AG04449 (cell line): Measurements from ENCODE around the gene PLSCR4.

ENCODE experiments used
- CTCF ChIA-PET: fragments of 350-600 bp; formaldehyde crosslinking; extraction: SDS; loops from one replicate; lab custom pipeline; 2021; ENCODE audit warnings: antibody characterized with exemption; lab: Yijun Ruan, JAX
- POLR2A ChIA-PET: fragments of 400-600, 350-600 bp; formaldehyde crosslinking; extraction: SDS; loops from one replicate; lab custom pipeline; 2020; ENCODE audit warnings: antibody characterized with exemption, inconsistent platforms; lab: Yijun Ruan, JAX
- DNase-seq: peaks from one replicate; pipeline ENCODE4 v3.0.0-alpha.2; 2010; ENCODE audit warnings: low read depth, low spot score
- H3K4me3 ChIP-seq: 2 replicates; pipeline ENCODE4 v1.5.1; 2011; ENCODE audit warnings: low read depth, mild to moderate bottlenecking, control low read depth, low read length
- TF ChIP-seq, protein P1 (sequence below): IDR thresholded peaks from one replicate; pipeline ENCODE4 v1.5.1; 2011; ENCODE audit warnings: mild to moderate bottlenecking, moderate library complexity, low read length, control low read depth, inconsistent platforms; ENCODE audit not compliant: insufficient read depth; ENCODE audit errors: missing control alignments

The PLSCR4 gene

GRCh38 chr3:146199762-146200161 lies 51.1 kb downstream of the PLSCR4 start:
- H3K4me3 ChIP-seq = no peak overlapping the region
- ChIA-PET CTCF (interaction anchor here (1.7 to 2.6 kb wide), 2 partner anchors 9 to 20 kb away, joined by 4 to 29 read pairs; no protein-coding TSS in a partner anchor), POLR2A (no interaction called here)
- DNase-seq = no peak
- TF ChIP-seq, protein P1, sequence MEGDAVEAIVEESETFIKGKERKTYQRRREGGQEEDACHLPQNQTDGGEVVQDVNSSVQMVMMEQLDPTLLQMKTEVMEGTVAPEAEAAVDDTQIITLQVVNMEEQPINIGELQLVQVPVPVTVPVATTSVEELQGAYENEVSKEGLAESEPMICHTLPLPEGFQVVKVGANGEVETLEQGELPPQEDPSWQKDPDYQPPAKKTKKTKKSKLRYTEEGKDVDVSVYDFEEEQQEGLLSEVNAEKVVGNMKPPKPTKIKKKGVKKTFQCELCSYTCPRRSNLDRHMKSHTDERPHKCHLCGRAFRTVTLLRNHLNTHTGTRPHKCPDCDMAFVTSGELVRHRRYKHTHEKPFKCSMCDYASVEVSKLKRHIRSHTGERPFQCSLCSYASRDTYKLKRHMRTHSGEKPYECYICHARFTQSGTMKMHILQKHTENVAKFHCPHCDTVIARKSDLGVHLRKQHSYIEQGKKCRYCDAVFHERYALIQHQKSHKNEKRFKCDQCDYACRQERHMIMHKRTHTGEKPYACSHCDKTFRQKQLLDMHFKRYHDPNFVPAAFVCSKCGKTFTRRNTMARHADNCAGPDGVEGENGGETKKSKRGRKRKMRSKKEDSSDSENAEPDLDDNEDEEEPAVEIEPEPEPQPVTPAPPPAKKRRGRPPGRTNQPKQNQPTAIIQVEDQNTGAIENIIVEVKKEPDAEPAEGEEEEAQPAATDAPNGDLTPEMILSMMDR = no peak

GRCh38 chr3:146196789-146197188 lies 54.1 kb downstream of the PLSCR4 start:
- POLR2A ChIA-PET = no interaction called here
- TF ChIP-seq, protein P1 = no peak
- CTCF ChIA-PET = interaction anchor here (0.9 to 4.5 kb wide), 8 partner anchors 8 to 381 kb away, joined by 3 to 27 read pairs (median 8); no protein-coding TSS in a partner anchor
- no peak for DNase-seq
- H3K4me3 ChIP-seq = no peak overlapping the region

- CTCF ChIA-PET = interaction anchor here (1.8 to 4.5 kb wide), 3 partner anchors 7 to 132 kb away, joined by 5 to 27 read pairs (median 21); no protein-coding TSS in a partner anchor
Observed at GRCh38 chr3:146195605-146196004, 55.3 kb downstream of the PLSCR4 start.

DNA sequence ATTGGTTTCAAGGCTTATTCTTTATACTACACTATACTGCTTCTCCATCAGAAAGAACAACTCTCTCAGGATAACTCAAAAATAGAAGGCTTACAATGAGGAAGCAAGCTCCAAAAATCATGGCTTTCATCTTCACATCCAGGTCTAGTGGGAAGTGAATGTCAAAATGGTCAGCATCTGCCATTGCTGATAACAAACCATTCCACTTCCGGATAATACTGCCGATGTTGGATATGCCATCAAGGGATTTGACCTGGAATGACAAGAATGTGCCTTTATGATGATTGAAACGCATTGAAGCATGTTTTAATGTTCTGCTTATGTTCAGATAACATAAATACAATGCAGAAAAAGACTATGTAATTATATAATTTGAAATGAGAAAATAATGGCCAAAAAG lies 55.9 kb downstream of the PLSCR4 start:
- CTCF ChIA-PET = interaction anchor here (1.5 to 4.5 kb wide), 3 partner anchors 9 to 385 kb away, joined by 4 to 27 read pairs (median 5); no protein-coding TSS in a partner anchor
- POLR2A ChIA-PET = no interaction called here
- TF ChIP-seq, protein P1 = no peak
- no peak for DNase-seq
- H3K4me3 ChIP-seq = no peak overlapping the region

More at GRCh38 chr3:146195605-146196004, 55.3 kb downstream of the PLSCR4 start:
- TF ChIP-seq, protein P1 = no peak
- POLR2A ChIA-PET = no interaction called here
- H3K4me3 ChIP-seq = no peak overlapping the region
- no peak for DNase-seq

DNA sequence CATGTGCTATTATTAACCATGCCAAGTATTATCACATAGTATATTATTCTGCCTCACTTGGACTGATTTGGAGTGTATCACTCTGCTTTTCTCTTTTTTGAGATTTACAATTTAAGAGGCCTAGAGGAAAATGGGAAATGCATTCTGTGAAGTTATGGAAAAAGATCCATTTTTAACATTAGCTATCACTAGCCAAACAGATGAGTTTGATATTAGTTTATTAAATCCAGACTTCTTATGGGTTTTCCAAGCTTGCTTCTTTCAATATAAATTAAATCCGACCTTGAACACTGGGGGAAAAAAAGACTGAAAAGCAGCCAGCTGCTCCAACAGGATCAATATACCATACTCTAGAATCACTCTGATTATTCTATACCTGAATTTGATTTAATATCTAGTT lies 59.9 kb downstream of the PLSCR4 start:
- no peak for DNase-seq
- TF ChIP-seq, protein P1 = no peak
- CTCF ChIA-PET = interaction anchor here (0.6 to 5.1 kb wide), 26 partner anchors 9 to 450 kb away, joined by 3 to 208 read pairs (median 12); partner anchors contain the start of gene PLOD2
- POLR2A ChIA-PET = no interaction called here
- H3K4me3 ChIP-seq = no peak overlapping the region

DNA sequence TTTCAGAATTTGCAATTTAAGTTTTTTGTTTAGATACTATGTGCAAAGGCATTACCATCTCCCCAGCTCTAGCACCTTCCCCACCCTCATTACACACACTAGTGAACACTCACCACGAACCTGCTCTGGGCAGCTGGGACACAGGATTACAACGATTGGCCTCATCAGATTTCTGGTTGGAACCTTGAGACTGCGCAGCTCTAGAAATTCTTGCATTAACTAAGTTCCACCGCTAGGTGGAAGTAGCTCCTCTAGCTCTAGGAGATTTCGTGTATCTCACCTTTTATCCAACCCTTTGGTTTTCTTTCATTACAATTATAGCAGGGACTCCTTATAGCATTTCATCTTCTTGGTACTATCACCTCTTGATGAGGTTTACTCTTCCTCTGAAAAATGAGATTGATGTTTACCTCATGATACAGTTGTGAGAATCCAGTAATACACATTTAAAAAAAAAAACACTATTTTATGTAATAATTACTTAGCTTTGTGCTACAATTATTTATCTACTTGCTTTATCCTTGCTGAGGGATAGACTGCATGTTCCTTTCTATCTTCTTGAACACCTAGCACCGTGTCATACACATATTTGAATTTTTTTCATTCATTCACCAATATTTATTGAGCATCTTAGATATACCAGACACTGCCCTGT lies 61.3 kb downstream of the PLSCR4 start:
- no peak overlapping the region for H3K4me3 ChIP-seq
- DNase-seq = no peak
- CTCF ChIA-PET = interaction anchor here (0.7 to 5.1 kb wide), 57 partner anchors 8 to 459 kb away, joined by 3 to 208 read pairs (median 6); partner anchors contain the start of gene PLOD2
- TF ChIP-seq, protein P1 = peak; percentile 57
- POLR2A ChIA-PET = interaction anchor here (0.6 to 1.2 kb wide), 4 partner anchors 19 to 137 kb away, joined by 3 to 4 read pairs (median 4); no protein-coding TSS in a partner anchor
